Urinary bladder (tissue), 4 donors: ENCODE measurements around the gene PRKCH. TPM values are rescaled to one million over a fixed set of nuclear protein-coding genes. Genes with fewer than 3 reads are reported as not detected.
A peak's percentile ranks its signal among the peaks of the same experiment; 100 is the strongest.

Experiments
- DNase-seq: peaks from one replicate; pipeline ENCODE4 v3.0.0-alpha.2; 2015; ENCODE audit errors: extremely low spot score
- H3K27ac ChIP-seq: one replicate; pipeline ENCODE4 v1.5.1; 2013; ENCODE audit warnings: low read depth, mild to moderate bottlenecking, moderate library complexity
- H3K36me3 ChIP-seq: one replicate; pipeline ENCODE4 v1.6.1; 2013; ENCODE audit warnings: mild to moderate bottlenecking, moderate library complexity; ENCODE audit not compliant: insufficient read depth
- H3K4me1 ChIP-seq: one replicate; pipeline ENCODE4 v1.6.1; 2013; ENCODE audit warnings: mild to moderate bottlenecking, moderate library complexity; ENCODE audit not compliant: insufficient read depth
- H3K4me3 ChIP-seq: one replicate; pipeline ENCODE4 v1.5.1; 2013; ENCODE audit warnings: low read depth, low read length
- WGBS: extraction: QIAGEN DNeasy Blood & Tissue Kit; methylation state at CpG from one replicate; pipeline ENCODE4 v1.1.7; 2013; 5-methylcytosine and 5-hydroxymethylcytosine counted together
- polyA plus RNA-seq: library from polyadenylated mRNA; stranded (reverse); fragments of 200-250 nt; gene quantifications from one replicate; pipeline ENCODE4 v1.2.3, GENCODE V29; 2013
- total RNA-seq: library from RNA; depleted of rRNA; stranded (reverse); fragments of >200 nt; gene quantifications from one replicate; pipeline ENCODE4 v1.2.3, GENCODE V29; 2014
- donor health status: healthy with polysubstance abuse.
- donor health status: healthy.

The PRKCH gene
- total and polyA plus RNA-seq, 2 donors, result 13.3 to 53.6 TPM

- DNase-seq, result no peak
- 45% methylated on average over 4 of the region's 4 CpGs for WGBS
- Histone ChIP-seq H3K4me1 (peaks cover 3% of the 10 kb centered on the region), H3K4me3 (no peak overlapping the region), H3K36me3 (no peaks in the 10 kb centered on the region), H3K27ac (no peak overlapping the region)
Observed at GRCh38 chr14:61346793-61347192, 25.4 kb downstream of the PRKCH start.

- peaks cover 3% of the 10 kb centered on the region for H3K4me1 ChIP-seq
- 46% methylated on average over 8 of the region's 8 CpGs for WGBS
- peak overlapping the region; percentile 51 for H3K27ac ChIP-seq
- no peaks in the 10 kb centered on the region for H3K36me3 ChIP-seq
- no peak for DNase-seq
- H3K4me3 ChIP-seq, result no peak overlapping the region
Observed at GRCh38 chr14:61347826-61348443, 26.6 kb downstream of the PRKCH start.

- no peak overlapping the region for H3K4me3 ChIP-seq
- peaks cover 3% of the 10 kb centered on the region for H3K4me1 ChIP-seq
- WGBS, result 51% methylated on average over 6 of the region's 6 CpGs
- DNase-seq, result no peak
- no peaks in the 10 kb centered on the region for H3K36me3 ChIP-seq
- H3K27ac ChIP-seq, result peak overlapping the region; percentile 32
Observed at GRCh38 chr14:61350427-61351270, 29.3 kb downstream of the PRKCH start.

GRCh38 chr14:61351477-61351876 lies 30.1 kb downstream of the PRKCH start:
- H3K36me3 ChIP-seq, result no peaks in the 10 kb centered on the region
- no peak for DNase-seq
- 93% methylated on average over 6 of the region's 6 CpGs for WGBS
- no peak overlapping the region for H3K4me3 ChIP-seq
- H3K27ac ChIP-seq, result no peak overlapping the region
- H3K4me1 ChIP-seq, result peaks cover 3% of the 10 kb centered on the region

- Histone ChIP-seq H3K27ac (no peak overlapping the region), H3K4me3 (no peak overlapping the region), H3K36me3 (no peaks in the 10 kb centered on the region), H3K4me1 (no peaks in the 10 kb centered on the region)
- DNase-seq, result peak; percentile 70
- WGBS, result 45% methylated on average over 6 of the region's 6 CpGs
Observed at GRCh38 chr14:61355892-61356325, 34.5 kb downstream of the PRKCH start.

GRCh38 chr14:61357123-61357522 lies 35.7 kb downstream of the PRKCH start:
- Histone ChIP-seq H3K27ac (no peak overlapping the region), H3K36me3 (no peaks in the 10 kb centered on the region)
- WGBS, result 75% methylated on average over 4 of the region's 4 CpGs

GRCh38 chr14:61358554-61359226 lies 37.3 kb downstream of the PRKCH start:
- WGBS, result 85% methylated on average over 3 of the region's 3 CpGs
- H3K4me3 ChIP-seq, result no peak overlapping the region
- H3K36me3 ChIP-seq, result no peaks in the 10 kb centered on the region
- no peaks in the 10 kb centered on the region for H3K4me1 ChIP-seq
- no peak for DNase-seq
- no peak overlapping the region for H3K27ac ChIP-seq

More at GRCh38 chr14:61357123-61357522, 35.7 kb downstream of the PRKCH start:
- no peaks in the 10 kb centered on the region for H3K4me1 ChIP-seq
- no peak overlapping the region for H3K4me3 ChIP-seq
- no peak for DNase-seq

- WGBS, result 68% methylated on average over 5 of the region's 5 CpGs
- H3K36me3 ChIP-seq, result no peaks in the 10 kb centered on the region
- no peaks in the 10 kb centered on the region for H3K4me1 ChIP-seq
- no peak for DNase-seq
- H3K4me3 ChIP-seq, result no peak overlapping the region
- no peak overlapping the region for H3K27ac ChIP-seq
Observed at GRCh38 chr14:61360796-61361525, 39.6 kb downstream of the PRKCH start.

- H3K4me1 ChIP-seq, result peaks cover 2% of the 10 kb centered on the region
- DNase-seq, result no peak
- no peak overlapping the region for H3K27ac ChIP-seq
- no peak overlapping the region for H3K4me3 ChIP-seq
- no peaks in the 10 kb centered on the region for H3K36me3 ChIP-seq
- 56% methylated on average over 5 of the region's 5 CpGs for WGBS
Observed at GRCh38 chr14:61362072-61362750, 40.8 kb downstream of the PRKCH start.

- peaks cover 6% of the 10 kb centered on the region for H3K4me1 ChIP-seq
- H3K36me3 ChIP-seq, result no peaks in the 10 kb centered on the region
- no peak overlapping the region for H3K4me3 ChIP-seq
- DNase-seq, result no peak
- 72% methylated on average over 2 of the region's 2 CpGs for WGBS
- no peak overlapping the region for H3K27ac ChIP-seq
Observed at GRCh38 chr14:61364243-61364642, 42.9 kb downstream of the PRKCH start.

- no peaks in the 10 kb centered on the region for H3K36me3 ChIP-seq
- peaks cover 8% of the 10 kb centered on the region for H3K4me1 ChIP-seq
- WGBS, result 38% methylated on average over 3 of the region's 3 CpGs
- no peak overlapping the region for H3K4me3 ChIP-seq
- DNase-seq, result no peak
- no peak overlapping the region for H3K27ac ChIP-seq
Observed at GRCh38 chr14:61365667-61366212, 44.4 kb downstream of the PRKCH start.

- no peaks in the 10 kb centered on the region for H3K36me3 ChIP-seq
- no peak for DNase-seq
- H3K4me3 ChIP-seq, result no peak overlapping the region
- H3K27ac ChIP-seq, result peak overlapping the region; percentile 76
- 58% methylated on average over 5 of the region's 5 CpGs for WGBS
- peaks cover 8% of the 10 kb centered on the region for H3K4me1 ChIP-seq
Observed at GRCh38 chr14:61368114-61368710, 46.8 kb downstream of the PRKCH start.
